LoVo (cell line): Measurements from ENCODE around the gene HELLS.
"Not testable (repeated sequence)": the region's sequence is repeated elsewhere in the genome, so short reads cannot be mapped to it uniquely, and the experiment has no call there.

ENCODE experiments used
- DNase-seq: peaks from one replicate; pipeline ENCODE4 v3.0.0-alpha.2; 2016; ENCODE audit warnings: low spot score

Gene HELLS

GRCh38 chr10:94608559-94608958 is 63.0 kb downstream of the HELLS start:
- DNase-seq: no peak

GRCh38 chr10:94614558-94614957 is 69.0 kb downstream of the HELLS start:
- DNase-seq: no peak

GRCh38 chr10:94617389-94617944 is 71.9 kb downstream of the HELLS start:
- peak; percentile 6 for DNase-seq

GRCh38 chr10:94622666-94623205 is 77.1 kb downstream of the HELLS start:
- DNase-seq: no peak

- DNase-seq: no peak
Measured at GRCh38 chr10:94623572-94623971, 78.0 kb downstream of the HELLS start.

GRCh38 chr10:94626476-94626875 is 80.9 kb downstream of the HELLS start:
- DNase-seq: no peak

GRCh38 chr10:94627511-94627910 is 81.9 kb downstream of the HELLS start:
- DNase-seq: no peak

GRCh38 chr10:94630017-94630688 is 84.6 kb downstream of the HELLS start:
- peak; percentile 40 for DNase-seq

GRCh38 chr10:94631077-94631875 is 85.7 kb downstream of the HELLS start:
- no peak for DNase-seq

GRCh38 chr10:94632954-94633353 is 87.4 kb downstream of the HELLS start:
- DNase-seq: no peak

GRCh38 chr10:94638097-94638496 is 92.5 kb downstream of the HELLS start:
- DNase-seq: not testable (repeated sequence)

GRCh38 chr10:94639902-94640301 is 94.3 kb downstream of the HELLS start:
- no peak for DNase-seq

GRCh38 chr10:94640562-94640961 is 95.0 kb downstream of the HELLS start:
- DNase-seq: no peak

GRCh38 chr10:94641480-94641879 is 95.9 kb downstream of the HELLS start:
- no peak for DNase-seq

GRCh38 chr10:94644352-94644751 is 98.8 kb downstream of the HELLS start:
- no peak for DNase-seq

GRCh38 chr10:94645285-94645684 is 99.7 kb downstream of the HELLS start:
- no peak for DNase-seq
